HepG2 (cell line): ENCODE results near the gene PYY. TPM values are rescaled to one million over a fixed set of nuclear protein-coding genes. Genes with fewer than 3 reads are reported as not detected.
A peak's percentile ranks its signal among the peaks of the same experiment; 100 is the strongest.

ENCODE experiments used
- FOSL1 ChIP-seq: sonication (generic); formaldehyde crosslinking; IDR thresholded peaks from 2 replicates; pipeline ENCODE4 v1.9.0; 2021; ENCODE audit warnings: missing genetic modification reagents, borderline replicate concordance
- HHEX ChIP-seq: IDR thresholded peaks from 2 replicates; pipeline ENCODE4 v1.6.1; 2016; ENCODE audit warnings: control low read depth
- JARID2 ChIP-seq: sonication (generic); formaldehyde crosslinking; IDR thresholded peaks from 2 replicates; pipeline ENCODE4 v1.8.1; 2023; ENCODE audit warnings: missing genetic modification reagents, inconsistent platforms; ENCODE audit not compliant: insufficient replicate concordance
- NR3C1 ChIP-seq: sonication (generic); formaldehyde crosslinking; IDR thresholded peaks from 2 replicates; pipeline ENCODE4 v1.4.0; 2020; ENCODE audit warnings: missing genetic modification reagents
- RXRA ChIP-seq: sonication (generic); formaldehyde crosslinking; IDR thresholded peaks from 2 replicates; pipeline ENCODE4 v1.5.1; 2020; ENCODE audit warnings: missing genetic modification reagents
- TAF15 ChIP-seq: fragments of 200-400 bp; formaldehyde crosslinking; IDR thresholded peaks from one replicate; pipeline ENCODE4 v1.6.1; 2018; ENCODE audit warnings: mild to moderate bottlenecking, low read depth, low read length; ENCODE audit not compliant: poor library complexity, severe bottlenecking
- THAP11 ChIP-seq: IDR thresholded peaks from 2 replicates; pipeline ENCODE4 v1.6.1; 2016; ENCODE audit warnings: missing biosample characterization, missing genetic modification reagents
- TOE1 ChIP-seq: sonication (generic); formaldehyde crosslinking; IDR thresholded peaks from 2 replicates; pipeline ENCODE4 v1.4.0; 2020; ENCODE audit warnings: mild to moderate bottlenecking, missing genetic modification reagents
- ZFAT ChIP-seq: sonication (generic); formaldehyde crosslinking; conservative IDR thresholded peaks from 2 replicates; pipeline ENCODE4 v1.8.1; 2023; ENCODE audit warnings: missing genetic modification reagents, inconsistent platforms
- ZFP36L1 ChIP-seq: sonication (generic); formaldehyde crosslinking; IDR thresholded peaks from 2 replicates; pipeline ENCODE4 v1.8.0; 2022; ENCODE audit warnings: mild to moderate bottlenecking, missing genetic modification reagents, moderate library complexity
- ZFY ChIP-seq: sonication (generic); formaldehyde crosslinking; IDR thresholded peaks from 2 replicates; pipeline ENCODE4 v1.4.0; 2020; ENCODE audit warnings: missing genetic modification reagents
- ZMYM2 ChIP-seq: sonication (generic); formaldehyde crosslinking; IDR thresholded peaks from 2 replicates; pipeline ENCODE4 v1.8.0; 2022; ENCODE audit warnings: mild to moderate bottlenecking, missing genetic modification reagents
- ZNF547 ChIP-seq: sonication (generic); formaldehyde crosslinking; IDR thresholded peaks from 2 replicates; pipeline ENCODE4 v1.5.1; 2020; ENCODE audit warnings: mild to moderate bottlenecking, missing genetic modification reagents
- ZNF550 ChIP-seq: sonication (generic); formaldehyde crosslinking; IDR thresholded peaks from 2 replicates; pipeline ENCODE4 v1.4.0; 2020; ENCODE audit warnings: mild to moderate bottlenecking, missing genetic modification reagents, borderline replicate concordance
- ZNF577 ChIP-seq: sonication (generic); formaldehyde crosslinking; IDR thresholded peaks from 2 replicates; pipeline ENCODE4 v1.4.0; 2020; ENCODE audit warnings: mild to moderate bottlenecking, low read depth, missing genetic modification reagents, borderline replicate concordance
- ZNF607 ChIP-seq: sonication (generic); formaldehyde crosslinking; IDR thresholded peaks from 2 replicates; pipeline ENCODE4 v1.5.1; 2020; ENCODE audit warnings: missing genetic modification reagents, mild to moderate bottlenecking, borderline replicate concordance
- ZNF737 ChIP-seq: sonication (generic); formaldehyde crosslinking; IDR thresholded peaks from 2 replicates; pipeline ENCODE4 v1.5.0; 2020; ENCODE audit warnings: missing genetic modification reagents, mild to moderate bottlenecking, borderline replicate concordance
- ZNF766 ChIP-seq: sonication (generic); formaldehyde crosslinking; IDR thresholded peaks from 2 replicates; pipeline ENCODE4 v1.5.0; 2020; ENCODE audit warnings: missing genetic modification reagents, borderline replicate concordance
- ZNF790 ChIP-seq: sonication (generic); formaldehyde crosslinking; IDR thresholded peaks from 2 replicates; pipeline ENCODE4 v1.8.0; 2022; ENCODE audit warnings: missing genetic modification reagents, mild to moderate bottlenecking, borderline replicate concordance
- ZNF879 ChIP-seq: sonication (generic); formaldehyde crosslinking; IDR thresholded peaks from 2 replicates; pipeline ENCODE4 v1.8.1; 2023; ENCODE audit warnings: missing genetic modification reagents
- polyA plus RNA-seq, 8 experiments: library from polyadenylated mRNA; depleted of rRNA in 3 of 8; stranded (reverse) in 7 of 8; unstranded in 1 of 8; fragments of >200 nt; fragmentation: Illumina TruSeq in 4 of 8; extraction: Trizol in 4 of 8; gene quantifications; 2 replicates each; pipeline versions ENCODE4 v1.2.1 to v1.2.3, GENCODE V29; 2011 to 2016; ENCODE audit warnings: low read depth in 4 of 8, missing spikeins in 1 of 8, mixed read lengths in 1 of 8; ENCODE audit not compliant: insufficient read depth in 1 of 8
- total RNA-seq, 5 experiments: library from RNA; depleted of rRNA; stranded (reverse); fragments of >200 nt; fragmentation: Illumina TruSeq; extraction: Trizol; gene quantifications; 2 replicates each; pipeline ENCODE4 v1.2.3, GENCODE V29; 2016; ENCODE audit warnings: low read depth in 1 of 5
- TF ChIP-seq, protein P1 (sequence below): sonication (generic); formaldehyde crosslinking; IDR thresholded peaks from 2 replicates; pipeline ENCODE4 v1.9.0; 2022; ENCODE audit warnings: low read depth, missing genetic modification reagents
- TF ChIP-seq, protein P2 (sequence below): sonication (generic); formaldehyde crosslinking; IDR thresholded peaks from 2 replicates; pipeline ENCODE4 v1.4.0; 2020; ENCODE audit warnings: mild to moderate bottlenecking, missing genetic modification reagents
- TF ChIP-seq, protein P3 (sequence below): sonication (generic); formaldehyde crosslinking; IDR thresholded peaks from 2 replicates; pipeline ENCODE4 v1.9.0; 2021; ENCODE audit warnings: missing genetic modification reagents, mild to moderate bottlenecking, borderline replicate concordance

Gene PYY
- total and polyA plus RNA-seq, 2 of the 13 experiments (the other 11 are each of a cell fraction or from before 2014, with no cell fraction given): 0.25 TPM; not detected in 1

DNA sequence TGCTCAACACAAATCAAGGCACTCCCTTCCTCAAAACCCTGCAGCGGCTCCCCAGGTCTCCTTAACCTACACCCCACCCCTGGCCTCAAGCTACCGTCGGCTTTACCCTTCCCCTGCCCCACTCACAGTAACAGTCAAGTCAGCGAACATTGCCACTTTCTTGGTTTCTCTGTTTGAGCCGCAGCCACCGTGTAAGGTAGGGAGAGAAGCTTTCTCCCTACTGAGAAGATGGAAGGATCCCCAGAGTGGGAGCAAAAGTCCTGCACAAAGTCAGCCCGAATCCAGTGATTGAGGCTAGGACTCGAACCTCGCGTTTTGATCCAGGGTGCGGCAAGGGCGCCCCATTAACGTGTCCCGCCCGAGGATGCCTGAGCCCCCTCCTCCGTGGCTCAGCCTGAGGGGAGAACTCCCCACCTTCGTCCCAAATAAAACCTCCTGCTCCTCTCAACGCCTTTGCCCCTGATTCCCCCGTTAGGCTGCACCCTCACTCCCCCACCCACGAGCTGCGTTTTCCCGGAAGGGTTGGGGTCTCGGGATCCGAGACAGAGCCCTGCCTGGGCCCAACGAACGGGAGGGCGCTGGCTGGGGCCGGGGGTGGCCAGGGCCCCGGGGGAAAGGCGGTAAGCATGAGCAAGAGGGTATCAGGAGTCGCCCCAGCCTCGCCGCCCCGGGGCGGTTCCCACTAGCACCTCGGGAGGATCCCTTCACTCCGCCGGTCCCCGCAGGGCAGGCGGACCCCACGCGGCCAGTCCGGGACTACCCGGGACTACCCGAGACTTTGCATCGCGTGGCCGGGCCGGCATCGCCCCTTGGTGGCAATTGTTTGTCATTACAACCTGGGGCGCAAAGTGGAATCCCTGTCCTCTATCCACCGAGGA, 40.8 kb upstream of the PYY start (continued):
- TF ChIP-seq ZNF550 (CRISPR knock-in tag) (0 out of 2 replicates have a peak, but pooled peaks have one; percentile 45), ZFAT (CRISPR knock-in tag) (no peak), HHEX (CRISPR knock-in tag) (no peak), THAP11 (CRISPR knock-in tag) (peak; percentile 45; the same call in 1 of the 2 replicates), RXRA (peak; percentile 74; the same call in 1 of the 2 replicates), ZNF790 (CRISPR knock-in tag) (no peak), NR3C1 (CRISPR knock-in tag) (no peak), FOSL1 (no peak), JARID2 (no peak), ZNF607 (no peak), TOE1 (CRISPR knock-in tag) (peak; percentile 45; the same call in 1 of the 2 replicates), ZNF547 (CRISPR knock-in tag) (no peak), ZNF879 (CRISPR knock-in tag) (no peak), ZNF577 (CRISPR knock-in tag) (no peak), ZFY (CRISPR knock-in tag) (no peak), ZNF737 (CRISPR knock-in tag) (no peak), ZMYM2 (CRISPR knock-in tag) (no peak), TAF15 (no peak), ZFP36L1 (no peak), ZNF766 (CRISPR knock-in tag) (peak; percentile 21; the same call in 1 of the 2 replicates)
- TF ChIP-seq, protein P1, sequence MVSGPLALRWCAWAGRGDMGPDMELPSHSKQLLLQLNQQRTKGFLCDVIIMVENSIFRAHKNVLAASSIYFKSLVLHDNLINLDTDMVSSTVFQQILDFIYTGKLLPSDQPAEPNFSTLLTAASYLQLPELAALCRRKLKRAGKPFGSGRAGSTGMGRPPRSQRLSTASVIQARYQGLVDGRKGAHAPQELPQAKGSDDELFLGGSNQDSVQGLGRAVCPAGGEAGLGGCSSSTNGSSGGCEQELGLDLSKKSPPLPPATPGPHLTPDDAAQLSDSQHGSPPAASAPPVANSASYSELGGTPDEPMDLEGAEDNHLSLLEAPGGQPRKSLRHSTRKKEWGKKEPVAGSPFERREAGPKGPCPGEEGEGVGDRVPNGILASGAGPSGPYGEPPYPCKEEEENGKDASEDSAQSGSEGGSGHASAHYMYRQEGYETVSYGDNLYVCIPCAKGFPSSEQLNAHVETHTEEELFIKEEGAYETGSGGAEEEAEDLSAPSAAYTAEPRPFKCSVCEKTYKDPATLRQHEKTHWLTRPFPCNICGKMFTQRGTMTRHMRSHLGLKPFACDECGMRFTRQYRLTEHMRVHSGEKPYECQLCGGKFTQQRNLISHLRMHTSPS (CRISPR knock-in tag): no peak
- TF ChIP-seq, protein P2, sequence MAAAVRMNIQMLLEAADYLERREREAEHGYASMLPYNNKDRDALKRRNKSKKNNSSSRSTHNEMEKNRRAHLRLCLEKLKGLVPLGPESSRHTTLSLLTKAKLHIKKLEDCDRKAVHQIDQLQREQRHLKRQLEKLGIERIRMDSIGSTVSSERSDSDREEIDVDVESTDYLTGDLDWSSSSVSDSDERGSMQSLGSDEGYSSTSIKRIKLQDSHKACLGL (CRISPR knock-in tag): no peak
- TF ChIP-seq, protein P3, sequence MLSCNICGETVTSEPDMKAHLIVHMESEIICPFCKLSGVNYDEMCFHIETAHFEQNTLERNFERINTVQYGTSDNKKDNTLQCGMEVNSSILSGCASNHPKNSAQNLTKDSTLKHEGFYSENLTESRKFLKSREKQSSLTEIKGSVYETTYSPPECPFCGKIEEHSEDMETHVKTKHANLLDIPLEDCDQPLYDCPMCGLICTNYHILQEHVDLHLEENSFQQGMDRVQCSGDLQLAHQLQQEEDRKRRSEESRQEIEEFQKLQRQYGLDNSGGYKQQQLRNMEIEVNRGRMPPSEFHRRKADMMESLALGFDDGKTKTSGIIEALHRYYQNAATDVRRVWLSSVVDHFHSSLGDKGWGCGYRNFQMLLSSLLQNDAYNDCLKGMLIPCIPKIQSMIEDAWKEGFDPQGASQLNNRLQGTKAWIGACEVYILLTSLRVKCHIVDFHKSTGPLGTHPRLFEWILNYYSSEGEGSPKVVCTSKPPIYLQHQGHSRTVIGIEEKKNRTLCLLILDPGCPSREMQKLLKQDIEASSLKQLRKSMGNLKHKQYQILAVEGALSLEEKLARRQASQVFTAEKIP: no peak
